ENCODE data around the gene KCNQ1. TPM values are rescaled to one million over a fixed set of nuclear protein-coding genes. Genes with fewer than 3 reads are reported as not detected.

Gene KCNQ1
- total RNA-seq, 1 experiment from 2014 or later = not detected

GRCh38 chr11:2609345-2609744 is 164.5 kb downstream of the KCNQ1 start:
- CTCF ChIA-PET = no interaction called here
- Histone ChIP-seq H3K4me2 (no peak overlapping the region), H3K79me2 (ENCODE audit: low read depth) (no peaks in the 10 kb centered on the region), H3K9me2 (ENCODE audit: insufficient read depth) (no peaks in the 10 kb centered on the region), H3K36me3 (ENCODE audit: low read depth) (no peaks in the 10 kb centered on the region), H3K4me3 (no peak overlapping the region), H3K27me3 (ENCODE audit: insufficient read depth, low read depth) (peaks cover 5% of the 10 kb centered on the region; the same call in 1 of the 2 replicates), H2AFZ (no peak overlapping the region), H3K4me1 (replicated peaks; ENCODE audit: insufficient read depth) (no peaks in the 10 kb centered on the region), H3K27ac (no peak overlapping the region), H4K20me1 (ENCODE audit: insufficient read depth) (no peaks in the 10 kb centered on the region), H3F3A (ENCODE audit: insufficient read depth, low read depth) (no peaks in the 10 kb centered on the region), H3K9me3 (ENCODE audit: insufficient read depth, low read depth) (no peaks in the 10 kb centered on the region)
- BruUV-seq (replicated peaks) = no TSS peak
- DNase-seq = no peak
- no peak for TF ChIP-seq CTCF (conservative IDR thresholded peaks at IDR 0.05)
- no peak for TF ChIP-seq EZH2 (IDR thresholded peaks at IDR 0.05; ENCODE audit: low read depth)
- intact Hi-C loops (cut with micrococcal nuclease; ENCODE audit: unreplicated experiment) = no loop called here
- POLR2A ChIA-PET (ENCODE audit: unreplicated experiment) = no interaction called here

GRCh38 chr11:2612884-2613571 is 168.2 kb downstream of the KCNQ1 start:
- no peaks in the 10 kb centered on the region for H3F3A ChIP-seq (ENCODE audit: insufficient read depth, low read depth)
- intact Hi-C loops (cut with micrococcal nuclease; ENCODE audit: unreplicated experiment) = no loop called here
- no peak overlapping the region for H3K4me2 ChIP-seq
- no peak overlapping the region for H2AFZ ChIP-seq
- no peaks in the 10 kb centered on the region for H3K9me3 ChIP-seq (ENCODE audit: insufficient read depth, low read depth)
- no peak for TF ChIP-seq CTCF (conservative IDR thresholded peaks at IDR 0.05)
- no peaks in the 10 kb centered on the region for H4K20me1 ChIP-seq (ENCODE audit: insufficient read depth)
- no peaks in the 10 kb centered on the region for H3K27me3 ChIP-seq (ENCODE audit: insufficient read depth, low read depth)
- BruUV-seq (replicated peaks) = no TSS peak
- no peak overlapping the region for H3K4me3 ChIP-seq
- CTCF ChIA-PET = no interaction called here
- H3K4me1 ChIP-seq (replicated peaks; ENCODE audit: insufficient read depth) = no peaks in the 10 kb centered on the region
- no peaks in the 10 kb centered on the region for H3K79me2 ChIP-seq (ENCODE audit: low read depth)
- DNase-seq = no peak
- H3K9me2 ChIP-seq (ENCODE audit: insufficient read depth) = no peaks in the 10 kb centered on the region
- no peak overlapping the region for H3K27ac ChIP-seq
- POLR2A ChIA-PET (ENCODE audit: unreplicated experiment) = no interaction called here
- H3K36me3 ChIP-seq (ENCODE audit: low read depth) = no peaks in the 10 kb centered on the region

- no peaks in the 10 kb centered on the region for H3K79me2 ChIP-seq (ENCODE audit: low read depth)
- intact Hi-C loops (cut with micrococcal nuclease; ENCODE audit: unreplicated experiment) = no loop called here
- CTCF ChIA-PET = no interaction called here
- H3K36me3 ChIP-seq (ENCODE audit: low read depth) = no peaks in the 10 kb centered on the region
- no peaks in the 10 kb centered on the region for H3F3A ChIP-seq (ENCODE audit: insufficient read depth, low read depth)
- H3K4me2 ChIP-seq = no peak overlapping the region
- H3K27me3 ChIP-seq (ENCODE audit: insufficient read depth, low read depth) = no peaks in the 10 kb centered on the region
- H2AFZ ChIP-seq = no peak overlapping the region
- no peaks in the 10 kb centered on the region for H3K4me1 ChIP-seq (replicated peaks; ENCODE audit: insufficient read depth)
- no peak for DNase-seq
- H3K4me3 ChIP-seq = no peak overlapping the region
- POLR2A ChIA-PET (ENCODE audit: unreplicated experiment) = no interaction called here
- BruUV-seq (replicated peaks) = no TSS peak
- no peaks in the 10 kb centered on the region for H4K20me1 ChIP-seq (ENCODE audit: insufficient read depth)
- no peaks in the 10 kb centered on the region for H3K9me2 ChIP-seq (ENCODE audit: insufficient read depth)
- no peak for TF ChIP-seq EZH2 (IDR thresholded peaks at IDR 0.05; ENCODE audit: low read depth)
- TF ChIP-seq CTCF (conservative IDR thresholded peaks at IDR 0.05) = no peak
- H3K9me3 ChIP-seq (ENCODE audit: insufficient read depth, low read depth) = peaks cover 6% of the 10 kb centered on the region; the same call in 1 of the 2 replicates
- no peak overlapping the region for H3K27ac ChIP-seq
Observed at GRCh38 chr11:2621894-2622293, 177.1 kb downstream of the KCNQ1 start.
